Astrocyte (in vitro differentiated cells and primary cell): Measurements from ENCODE around the gene POC1B. TPM values are rescaled to one million over a fixed set of nuclear protein-coding genes. Genes with fewer than 3 reads are reported as not detected.

Experiments used
- DNase-seq: peaks from one replicate; pipeline ENCODE4 v3.0.0-alpha.2; 2010; ENCODE audit warnings: low read depth
- FAIRE-seq: peaks from 2 replicates; lab custom pipeline; 2011; peaks lifted over from hg19 to GRCh38; lab: Jason Lieb, UNC
- H2AFZ ChIP-seq: 2 replicates; pipeline ENCODE4 v1.6.0; 2012; ENCODE audit warnings: low read depth, low read length, inconsistent platforms
- H3K27ac ChIP-seq: 2 replicates; pipeline ENCODE4 v1.5.1; 2011; ENCODE audit warnings: low read depth, low read length, inconsistent platforms
- H3K27me3 ChIP-seq: 2 replicates; pipeline ENCODE4 v1.6.0; 2011; ENCODE audit warnings: low read length, inconsistent platforms; ENCODE audit not compliant: insufficient read depth
- H3K36me3 ChIP-seq: 2 replicates; pipeline ENCODE4 v1.5.1; 2011; ENCODE audit warnings: low read length, inconsistent platforms; ENCODE audit not compliant: insufficient read depth
- H3K4me1 ChIP-seq: 2 replicates; pipeline ENCODE4 v1.5.1; 2011; ENCODE audit warnings: low read length, inconsistent platforms; ENCODE audit not compliant: insufficient read depth
- H3K4me2 ChIP-seq: 2 replicates; pipeline ENCODE4 v1.6.0; 2012; ENCODE audit warnings: low read length, inconsistent platforms
- H3K4me3 ChIP-seq: 2 replicates; pipeline ENCODE4 v1.5.1; 2011; ENCODE audit warnings: low read depth, mild to moderate bottlenecking, low read length, inconsistent platforms; ENCODE audit not compliant: insufficient read depth
- H3K79me2 ChIP-seq: 2 replicates; pipeline ENCODE4 v1.6.0; 2012; ENCODE audit warnings: mild to moderate bottlenecking, low read length, inconsistent platforms; ENCODE audit not compliant: insufficient read depth
- H3K9ac ChIP-seq: 2 replicates; pipeline ENCODE4 v1.6.0; 2012; ENCODE audit warnings: mild to moderate bottlenecking, low read length, inconsistent platforms
- H3K9me3 ChIP-seq: 2 replicates; pipeline ENCODE4 v1.5.1; 2012; ENCODE audit warnings: low read depth, mild to moderate bottlenecking, low read length, inconsistent platforms; ENCODE audit not compliant: insufficient read depth
- H4K20me1 ChIP-seq: 2 replicates; pipeline ENCODE4 v1.6.0; 2012; ENCODE audit warnings: low read length, inconsistent platforms; ENCODE audit not compliant: insufficient read depth
- H3K27ac Mint-ChIP-seq: one replicate; pipeline ENCODE4 v1.8.0; 2021; ENCODE audit warnings: mild to moderate bottlenecking, mixed read lengths; ENCODE audit not compliant: unreplicated experiment
- H3K27me3 Mint-ChIP-seq: one replicate; pipeline ENCODE4 v1.8.0; 2021; ENCODE audit warnings: low read depth, mixed read lengths; ENCODE audit not compliant: unreplicated experiment
- H3K36me3 Mint-ChIP-seq: one replicate; pipeline ENCODE4 v1.8.0; 2021; ENCODE audit warnings: low read depth, mixed read lengths; ENCODE audit not compliant: unreplicated experiment
- H3K4me1 Mint-ChIP-seq: one replicate; pipeline ENCODE4 v1.8.0; 2021; ENCODE audit warnings: low read depth, mixed read lengths; ENCODE audit not compliant: unreplicated experiment
- H3K4me3 Mint-ChIP-seq: one replicate; pipeline ENCODE4 v1.8.0; 2021; ENCODE audit warnings: mild to moderate bottlenecking, moderate library complexity, mixed read lengths; ENCODE audit not compliant: unreplicated experiment
- H3K9me3 Mint-ChIP-seq: one replicate; pipeline ENCODE4 v1.8.0; 2021; ENCODE audit warnings: mild to moderate bottlenecking, mixed read lengths; ENCODE audit not compliant: unreplicated experiment
- EZH2 ChIP-seq: IDR thresholded peaks from 2 replicates; pipeline ENCODE4 v1.6.1; 2012; ENCODE audit warnings: mild to moderate bottlenecking, low read length, inconsistent platforms; ENCODE audit not compliant: insufficient read depth
- total RNA-seq: library from RNA; stranded (reverse); gene quantifications from 2 replicates; pipeline ENCODE4 v1.2.1, GENCODE V29; 2021
- TF ChIP-seq, protein P1 (sequence below): IDR thresholded peaks from 2 replicates; pipeline ENCODE4 v1.5.1; 2011; ENCODE audit warnings: low read depth, mild to moderate bottlenecking, inconsistent platforms, low read length, moderate library complexity; ENCODE audit not compliant: insufficient read depth

Gene POC1B
- total RNA-seq, 1 donor from 2014 or later: 10.6 TPM

DNA sequence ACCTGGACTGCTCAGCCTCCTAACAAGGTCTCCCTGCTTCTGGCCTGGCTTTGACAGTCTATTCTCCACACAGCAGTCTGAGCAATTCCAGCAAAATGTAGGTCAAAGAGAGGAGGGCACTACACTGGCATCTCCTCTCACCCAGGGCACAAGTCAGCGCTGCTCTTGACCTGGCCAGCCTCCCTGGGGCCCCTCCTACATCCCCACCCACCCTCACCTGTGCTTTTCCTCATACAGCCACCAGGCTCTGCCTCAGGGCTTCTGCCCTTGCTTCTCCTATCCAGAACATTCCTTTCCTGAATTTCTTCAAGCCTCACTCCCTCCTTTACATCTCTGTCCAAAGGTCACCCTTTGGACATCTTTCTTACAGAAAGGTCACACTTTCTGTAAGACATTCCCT is 34.9 kb downstream of the POC1B start:
- H3K27me3 ChIP-seq: no peaks in the 10 kb centered on the region
- H2AFZ ChIP-seq: no peak overlapping the region
- H3K4me3 Mint-ChIP-seq: no peak overlapping the region
- peaks cover 12% of the 10 kb centered on the region for H3K36me3 Mint-ChIP-seq
- H3K9ac ChIP-seq: no peak overlapping the region
- no peak overlapping the region for H3K4me2 ChIP-seq
- H3K27ac ChIP-seq: no peak overlapping the region
- no peaks in the 10 kb centered on the region for H3K79me2 ChIP-seq
- H3K36me3 ChIP-seq: no peaks in the 10 kb centered on the region
- TF ChIP-seq EZH2: no peak
- H3K27ac Mint-ChIP-seq: no peak overlapping the region
- H3K27me3 Mint-ChIP-seq: no peaks in the 10 kb centered on the region
- H3K4me1 ChIP-seq: no peaks in the 10 kb centered on the region
- no peaks in the 10 kb centered on the region for H3K9me3 Mint-ChIP-seq
- FAIRE-seq: no peak
- H3K9me3 ChIP-seq: no peaks in the 10 kb centered on the region
- H4K20me1 ChIP-seq: no peaks in the 10 kb centered on the region
- no peak overlapping the region for H3K4me3 ChIP-seq
- peaks cover 5% of the 10 kb centered on the region for H3K4me1 Mint-ChIP-seq
- DNase-seq: no peak

DNA sequence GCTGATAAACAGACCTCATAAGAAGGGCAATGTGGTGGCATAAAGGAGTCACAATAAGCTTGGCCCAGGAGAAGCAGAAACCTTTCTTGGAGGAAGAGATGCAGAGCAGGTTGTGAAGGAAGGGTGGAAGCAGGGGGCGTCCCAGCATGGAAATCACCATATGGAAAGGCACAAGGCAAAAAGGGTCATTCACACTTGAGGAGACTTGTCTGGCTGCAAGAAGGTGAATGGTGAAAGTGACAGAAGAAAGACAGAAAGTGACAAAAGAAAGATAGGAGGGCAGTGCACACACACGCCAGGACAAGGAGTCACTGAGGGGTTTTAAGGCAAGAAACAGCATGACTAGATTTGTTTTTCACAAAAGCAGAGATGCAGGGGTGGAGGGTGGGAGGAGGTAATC is 39.6 kb downstream of the POC1B start:
- Histone ChIP-seq H3K9ac (no peak overlapping the region), H3K4me2 (no peak overlapping the region), H3K36me3 (no peaks in the 10 kb centered on the region), H3K27me3 (no peaks in the 10 kb centered on the region), H3K27ac (no peak overlapping the region), H3K4me3 (no peak overlapping the region), H3K4me1 (no peaks in the 10 kb centered on the region), H2AFZ (no peak overlapping the region), H3K9me3 (no peaks in the 10 kb centered on the region), H3K79me2 (no peaks in the 10 kb centered on the region), H4K20me1 (no peaks in the 10 kb centered on the region)
- Mint-ChIP-seq H3K4me3 (no peak overlapping the region), H3K27me3 (no peaks in the 10 kb centered on the region), H3K4me1 (no peaks in the 10 kb centered on the region), H3K36me3 (peaks cover 12% of the 10 kb centered on the region), H3K27ac (no peak overlapping the region), H3K9me3 (no peaks in the 10 kb centered on the region)
- DNase-seq: no peak
- TF ChIP-seq, protein P1, sequence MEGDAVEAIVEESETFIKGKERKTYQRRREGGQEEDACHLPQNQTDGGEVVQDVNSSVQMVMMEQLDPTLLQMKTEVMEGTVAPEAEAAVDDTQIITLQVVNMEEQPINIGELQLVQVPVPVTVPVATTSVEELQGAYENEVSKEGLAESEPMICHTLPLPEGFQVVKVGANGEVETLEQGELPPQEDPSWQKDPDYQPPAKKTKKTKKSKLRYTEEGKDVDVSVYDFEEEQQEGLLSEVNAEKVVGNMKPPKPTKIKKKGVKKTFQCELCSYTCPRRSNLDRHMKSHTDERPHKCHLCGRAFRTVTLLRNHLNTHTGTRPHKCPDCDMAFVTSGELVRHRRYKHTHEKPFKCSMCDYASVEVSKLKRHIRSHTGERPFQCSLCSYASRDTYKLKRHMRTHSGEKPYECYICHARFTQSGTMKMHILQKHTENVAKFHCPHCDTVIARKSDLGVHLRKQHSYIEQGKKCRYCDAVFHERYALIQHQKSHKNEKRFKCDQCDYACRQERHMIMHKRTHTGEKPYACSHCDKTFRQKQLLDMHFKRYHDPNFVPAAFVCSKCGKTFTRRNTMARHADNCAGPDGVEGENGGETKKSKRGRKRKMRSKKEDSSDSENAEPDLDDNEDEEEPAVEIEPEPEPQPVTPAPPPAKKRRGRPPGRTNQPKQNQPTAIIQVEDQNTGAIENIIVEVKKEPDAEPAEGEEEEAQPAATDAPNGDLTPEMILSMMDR: no peak
- TF ChIP-seq EZH2: no peak
- FAIRE-seq: no peak

GRCh38 chr12:89484470-89484869 is 41.4 kb downstream of the POC1B start:
- Mint-ChIP-seq H3K27me3 (no peaks in the 10 kb centered on the region), H3K36me3 (peaks cover 12% of the 10 kb centered on the region), H3K27ac (no peak overlapping the region), H3K4me3 (no peak overlapping the region), H3K9me3 (no peaks in the 10 kb centered on the region), H3K4me1 (no peaks in the 10 kb centered on the region)
- Histone ChIP-seq H3K27me3 (no peaks in the 10 kb centered on the region), H3K4me2 (no peak overlapping the region), H4K20me1 (no peaks in the 10 kb centered on the region), H3K9ac (no peak overlapping the region), H2AFZ (no peak overlapping the region), H3K4me3 (no peak overlapping the region), H3K36me3 (no peaks in the 10 kb centered on the region), H3K79me2 (no peaks in the 10 kb centered on the region), H3K27ac (no peak overlapping the region), H3K4me1 (no peaks in the 10 kb centered on the region), H3K9me3 (no peaks in the 10 kb centered on the region)
- FAIRE-seq: no peak
- no peak for DNase-seq
- TF ChIP-seq, protein P1: no peak
- TF ChIP-seq EZH2: no peak
